Measurements from ENCODE around the gene CLRN3.
A peak's percentile ranks its signal among the peaks of the same experiment; 100 is the strongest.

Gene CLRN3

DNA sequence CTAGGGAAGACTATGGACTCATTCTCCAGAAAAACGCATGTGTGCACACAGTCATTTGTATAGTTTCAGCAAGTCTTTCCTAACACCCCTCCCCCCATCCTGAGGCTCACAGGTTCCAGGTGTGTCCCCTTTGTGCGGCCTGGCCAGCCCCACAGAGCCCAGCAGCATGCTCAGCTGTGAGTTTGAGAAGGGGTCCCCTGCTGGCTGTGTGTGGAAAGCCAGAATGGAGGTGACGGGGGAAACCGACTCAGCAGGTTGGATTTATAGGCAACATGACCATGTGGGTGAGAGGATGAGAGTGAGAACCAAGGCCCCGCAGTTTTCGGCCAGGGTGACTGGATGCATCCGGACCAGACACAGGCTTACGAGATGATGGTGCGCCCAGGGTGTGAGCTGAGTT is 24.1 kb upstream of the CLRN3 start:
- Histone ChIP-seq H2BK5ac (ENCODE audit: low read depth, low read length, poor library complexity) (no peak overlapping the region), H2BK120ac (ENCODE audit: insufficient read depth, low read length, poor library complexity) (no peak overlapping the region), H3K4ac (ENCODE audit: low read depth, low read length) (no peak overlapping the region), H3K27me3 (ENCODE audit: insufficient read depth, low read length) (no peaks in the 10 kb centered on the region), H3K79me1 (ENCODE audit: low read length) (peaks cover 12% of the 10 kb centered on the region), H2BK12ac (ENCODE audit: low read length) (no peak overlapping the region), H3K27ac (ENCODE audit: low read depth, low read length) (no peak overlapping the region), H3K79me2 (ENCODE audit: control insufficient read depth, insufficient read depth, low read length, poor library complexity) (no peaks in the 10 kb centered on the region), H4K12ac (ENCODE audit: low read depth, low read length) (no peak overlapping the region), H4K91ac (ENCODE audit: low read depth, low read length) (no peak overlapping the region), H3K4me3 (ENCODE audit: low read depth, low read length) (no peak overlapping the region), H3K4me1 (ENCODE audit: control insufficient read depth in 1 of 2, insufficient read depth in 2 of 2, low read length in 2 of 2) (peaks cover 4 to 21% of the 10 kb centered on the region in 2 experiments), H4K8ac (ENCODE audit: low read depth, low read length) (no peak overlapping the region), H3K4me2 (ENCODE audit: low read length) (no peak overlapping the region), H2AFZ (ENCODE audit: insufficient read depth, low read length, poor library complexity) (no peak overlapping the region), H3K9me3 (ENCODE audit: insufficient read depth, low read depth, low read length) (no peaks in the 10 kb centered on the region), H2AK5ac (ENCODE audit: low read length) (no peak overlapping the region), H3K18ac (ENCODE audit: low read length) (no peak overlapping the region), H3K14ac (ENCODE audit: low read length) (no peak overlapping the region), H3K9ac (ENCODE audit: low read length) (no peak overlapping the region), H3K23ac (ENCODE audit: low read length) (no peak overlapping the region), H3K36me3 (ENCODE audit: control insufficient read depth in 1 of 2, insufficient read depth in 2 of 2, low read length in 2 of 2) (no peaks in the 10 kb centered on the region)
- WGBS (ENCODE audit: extremely low coverage, insufficient coverage, insufficient read length): no CpG with 5 or more reads among the region's 9 CpGs
- no peak for DNase-seq

- H4K91ac ChIP-seq (ENCODE audit: low read depth, low read length): no peak overlapping the region
- H3K9ac ChIP-seq (ENCODE audit: low read length): no peak overlapping the region
- no peak overlapping the region for H3K4me2 ChIP-seq (ENCODE audit: low read length)
- H3K4ac ChIP-seq (ENCODE audit: low read depth, low read length): no peak overlapping the region
- H2BK12ac ChIP-seq (ENCODE audit: low read length): no peak overlapping the region
- H3K36me3 ChIP-seq (ENCODE audit: control insufficient read depth in 1 of 2, insufficient read depth in 2 of 2, low read length in 2 of 2): no peaks in the 10 kb centered on the region
- no peak overlapping the region for H2BK5ac ChIP-seq (ENCODE audit: low read depth, low read length, poor library complexity)
- no peak overlapping the region for H4K12ac ChIP-seq (ENCODE audit: low read depth, low read length)
- H2BK120ac ChIP-seq (ENCODE audit: insufficient read depth, low read length, poor library complexity): no peak overlapping the region
- H2AK5ac ChIP-seq (ENCODE audit: low read length): no peak overlapping the region
- no peak overlapping the region for H4K8ac ChIP-seq (ENCODE audit: low read depth, low read length)
- H3K23ac ChIP-seq (ENCODE audit: low read length): no peak overlapping the region
- no peak overlapping the region for H3K27ac ChIP-seq (ENCODE audit: low read depth, low read length)
- no peak overlapping the region for H2AFZ ChIP-seq (ENCODE audit: insufficient read depth, low read length, poor library complexity)
- no peak overlapping the region for H3K14ac ChIP-seq (ENCODE audit: low read length)
- peaks cover 4% of the 10 kb centered on the region for H3K79me1 ChIP-seq (ENCODE audit: low read length)
- H3K4me3 ChIP-seq (ENCODE audit: low read depth, low read length): no peak overlapping the region
- H3K9me3 ChIP-seq (ENCODE audit: insufficient read depth, low read depth, low read length): no peaks in the 10 kb centered on the region
- no peaks in the 10 kb centered on the region for H3K27me3 ChIP-seq (ENCODE audit: insufficient read depth, low read length)
- H3K18ac ChIP-seq (ENCODE audit: low read length): no peak overlapping the region
- no peak for DNase-seq
- H3K4me1 ChIP-seq (ENCODE audit: control insufficient read depth in 1 of 2, insufficient read depth in 2 of 2, low read length in 2 of 2): peaks cover 4 to 22% of the 10 kb centered on the region in 2 experiments
- WGBS (ENCODE audit: extremely low coverage, insufficient coverage, insufficient read length): no CpG with 5 or more reads among the region's 4 CpGs
- H3K79me2 ChIP-seq (ENCODE audit: control insufficient read depth, insufficient read depth, low read length, poor library complexity): no peaks in the 10 kb centered on the region
These were observed 22.6 kb upstream of the CLRN3 start for GRCh38 chr10:127915324-127915723.

- Histone ChIP-seq H3K18ac (ENCODE audit: low read length) (peak overlapping the region; percentile 47), H4K8ac (ENCODE audit: low read depth, low read length) (no peak overlapping the region), H3K4me1 (ENCODE audit: control insufficient read depth in 1 of 2, insufficient read depth in 2 of 2, low read length in 2 of 2) (peaks cover 11 to 26% of the 10 kb centered on the region in 2 experiments), H4K91ac (ENCODE audit: low read depth, low read length) (no peak overlapping the region), H3K9ac (ENCODE audit: low read length) (no peak overlapping the region), H3K27me3 (ENCODE audit: insufficient read depth, low read length) (no peaks in the 10 kb centered on the region), H3K79me1 (ENCODE audit: low read length) (peaks cover 7% of the 10 kb centered on the region), H3K9me3 (ENCODE audit: insufficient read depth, low read depth, low read length) (peaks cover 3% of the 10 kb centered on the region), H3K14ac (ENCODE audit: low read length) (no peak overlapping the region), H4K12ac (ENCODE audit: low read depth, low read length) (no peak overlapping the region), H2BK12ac (ENCODE audit: low read length) (peak overlapping the region; percentile 3), H3K36me3 (ENCODE audit: control insufficient read depth in 1 of 2, insufficient read depth in 2 of 2, low read length in 2 of 2) (no peaks in the 10 kb centered on the region), H3K23ac (ENCODE audit: low read length) (no peak overlapping the region), H3K4me3 (ENCODE audit: low read depth, low read length) (no peak overlapping the region), H2BK120ac (ENCODE audit: insufficient read depth, low read length, poor library complexity) (no peak overlapping the region), H3K4me2 (ENCODE audit: low read length) (no peak overlapping the region), H2BK5ac (ENCODE audit: low read depth, low read length, poor library complexity) (no peak overlapping the region), H3K27ac (ENCODE audit: low read depth, low read length) (no peak overlapping the region), H3K4ac (ENCODE audit: low read depth, low read length) (no peak overlapping the region), H2AFZ (ENCODE audit: insufficient read depth, low read length, poor library complexity) (no peak overlapping the region), H2AK5ac (ENCODE audit: low read length) (peak overlapping the region; percentile 21), H3K79me2 (ENCODE audit: control insufficient read depth, insufficient read depth, low read length, poor library complexity) (no peaks in the 10 kb centered on the region)
- WGBS (ENCODE audit: extremely low coverage, insufficient coverage, insufficient read length): no CpG with 5 or more reads among the region's 8 CpGs
- no peak for DNase-seq
These were observed 20.6 kb upstream of the CLRN3 start for GRCh38 chr10:127913368-127913759.

GRCh38 chr10:127912607-127913367 is 20.0 kb upstream of the CLRN3 start:
- Histone ChIP-seq H3K36me3 (ENCODE audit: control insufficient read depth in 1 of 2, insufficient read depth in 2 of 2, low read length in 2 of 2) (no peaks in the 10 kb centered on the region), H4K8ac (ENCODE audit: low read depth, low read length) (peak overlapping the region; percentile 21), H4K91ac (ENCODE audit: low read depth, low read length) (peak overlapping the region; percentile 40), H3K79me2 (ENCODE audit: control insufficient read depth, insufficient read depth, low read length, poor library complexity) (no peaks in the 10 kb centered on the region), H3K4me1 (ENCODE audit: control insufficient read depth in 1 of 2, insufficient read depth in 2 of 2, low read length in 2 of 2) (peaks cover 16 to 30% of the 10 kb centered on the region in 2 experiments), H3K4me2 (ENCODE audit: low read length) (no peak overlapping the region), H3K9ac (ENCODE audit: low read length) (no peak overlapping the region), H2BK5ac (ENCODE audit: low read depth, low read length, poor library complexity) (no peak overlapping the region), H3K4me3 (ENCODE audit: low read depth, low read length) (no peak overlapping the region), H2AFZ (ENCODE audit: insufficient read depth, low read length, poor library complexity) (no peak overlapping the region), H3K79me1 (ENCODE audit: low read length) (peaks cover 11% of the 10 kb centered on the region), H3K18ac (ENCODE audit: low read length) (peak overlapping the region; percentile 16), H2BK12ac (ENCODE audit: low read length) (peak overlapping the region; percentile 41), H4K12ac (ENCODE audit: low read depth, low read length) (no peak overlapping the region), H2BK120ac (ENCODE audit: insufficient read depth, low read length, poor library complexity) (peak overlapping the region; percentile 53), H2AK5ac (ENCODE audit: low read length) (peak overlapping the region; percentile 53), H3K23ac (ENCODE audit: low read length) (no peak overlapping the region), H3K14ac (ENCODE audit: low read length) (no peak overlapping the region), H3K9me3 (ENCODE audit: insufficient read depth, low read depth, low read length) (peaks cover 3% of the 10 kb centered on the region), H3K27ac (ENCODE audit: low read depth, low read length) (no peak overlapping the region), H3K27me3 (ENCODE audit: insufficient read depth, low read length) (no peaks in the 10 kb centered on the region), H3K4ac (ENCODE audit: low read depth, low read length) (no peak overlapping the region)
- no CpG with 5 or more reads among the region's 12 CpGs for WGBS (ENCODE audit: extremely low coverage, insufficient coverage, insufficient read length)
- DNase-seq: no peak

All from trophoblast cell (in vitro differentiated cells and primary cell).